Esophagus muscularis mucosa (tissue), 3 donors: Measurements from ENCODE around the gene SDHC.

Experiments used
- EP300 ChIP-seq: sonication (generic); formaldehyde crosslinking; IDR thresholded peaks from one replicate; pipeline ENCODE4 v1.6.1; 2017; ENCODE audit warnings: antibody characterized with exemption
- TF ChIP-seq, protein P1 (sequence below), 3 experiments: fragments of 200-600 bp in 2 of 3; fragments of 450-650 bp in 1 of 3; sonication (generic) in 2 of 3; IDR thresholded peaks; one replicate each; pipeline ENCODE4 v1.5.1; 2017 to 2019; ENCODE audit warnings: antibody characterized with exemption in 3 of 3, mild to moderate bottlenecking in 2 of 3, moderate library complexity in 1 of 3

DNA sequence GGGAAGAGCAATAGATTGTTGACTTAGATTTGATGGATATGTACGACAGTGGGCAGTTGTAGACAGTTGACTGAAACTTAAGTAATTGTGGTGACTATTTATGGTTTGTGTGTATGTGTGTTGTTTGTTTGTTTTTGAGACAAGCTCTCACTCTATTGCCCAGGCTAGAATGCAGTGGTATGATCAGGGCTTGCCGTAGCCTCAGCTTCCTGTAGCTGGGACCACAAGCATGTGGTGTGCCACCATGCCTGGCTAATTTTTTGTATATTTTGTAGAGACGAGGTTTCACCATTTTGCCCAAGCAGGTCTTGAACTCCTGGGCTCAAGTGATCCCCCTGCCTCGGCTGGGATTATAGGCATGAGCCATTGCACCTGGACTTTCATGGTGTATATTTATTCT is 9.8 kb downstream of the SDHC start:
- no peak for TF ChIP-seq EP300
- TF ChIP-seq, protein P1, sequence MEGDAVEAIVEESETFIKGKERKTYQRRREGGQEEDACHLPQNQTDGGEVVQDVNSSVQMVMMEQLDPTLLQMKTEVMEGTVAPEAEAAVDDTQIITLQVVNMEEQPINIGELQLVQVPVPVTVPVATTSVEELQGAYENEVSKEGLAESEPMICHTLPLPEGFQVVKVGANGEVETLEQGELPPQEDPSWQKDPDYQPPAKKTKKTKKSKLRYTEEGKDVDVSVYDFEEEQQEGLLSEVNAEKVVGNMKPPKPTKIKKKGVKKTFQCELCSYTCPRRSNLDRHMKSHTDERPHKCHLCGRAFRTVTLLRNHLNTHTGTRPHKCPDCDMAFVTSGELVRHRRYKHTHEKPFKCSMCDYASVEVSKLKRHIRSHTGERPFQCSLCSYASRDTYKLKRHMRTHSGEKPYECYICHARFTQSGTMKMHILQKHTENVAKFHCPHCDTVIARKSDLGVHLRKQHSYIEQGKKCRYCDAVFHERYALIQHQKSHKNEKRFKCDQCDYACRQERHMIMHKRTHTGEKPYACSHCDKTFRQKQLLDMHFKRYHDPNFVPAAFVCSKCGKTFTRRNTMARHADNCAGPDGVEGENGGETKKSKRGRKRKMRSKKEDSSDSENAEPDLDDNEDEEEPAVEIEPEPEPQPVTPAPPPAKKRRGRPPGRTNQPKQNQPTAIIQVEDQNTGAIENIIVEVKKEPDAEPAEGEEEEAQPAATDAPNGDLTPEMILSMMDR (IDR thresholded peaks at IDR 0.05), result no peak
